Measurements from ENCODE around the gene CELF5. TPM values are rescaled to one million over a fixed set of nuclear protein-coding genes. Genes with fewer than 3 reads are reported as not detected.

Gene CELF5
- polyA plus RNA-seq (ENCODE audit: insufficient read length in 12 of 12) = 1 to 10 TPM in 1 of 12 donors, under 1 TPM in 10, not detected in 1; 0.04 to 8.5 (median 0.35) TPM
- long read RNA-seq, donor 1 = 0 reads
- long read RNA-seq, donor 2 = 0 reads
- long read RNA-seq, donor 3 = 0 reads
- long read RNA-seq, donor 4 = 0 reads
- long read RNA-seq, donor 5 = 0 reads
- long read RNA-seq, donor 6 = 0 reads
- long read RNA-seq, donor 7 = 0 reads
- long read RNA-seq, donor 8 = 0 reads
- long read RNA-seq, donor 9 = 0 reads
- long read RNA-seq, donor 10 = 0 reads
- long read RNA-seq, donor 11 = 0 reads

DNA sequence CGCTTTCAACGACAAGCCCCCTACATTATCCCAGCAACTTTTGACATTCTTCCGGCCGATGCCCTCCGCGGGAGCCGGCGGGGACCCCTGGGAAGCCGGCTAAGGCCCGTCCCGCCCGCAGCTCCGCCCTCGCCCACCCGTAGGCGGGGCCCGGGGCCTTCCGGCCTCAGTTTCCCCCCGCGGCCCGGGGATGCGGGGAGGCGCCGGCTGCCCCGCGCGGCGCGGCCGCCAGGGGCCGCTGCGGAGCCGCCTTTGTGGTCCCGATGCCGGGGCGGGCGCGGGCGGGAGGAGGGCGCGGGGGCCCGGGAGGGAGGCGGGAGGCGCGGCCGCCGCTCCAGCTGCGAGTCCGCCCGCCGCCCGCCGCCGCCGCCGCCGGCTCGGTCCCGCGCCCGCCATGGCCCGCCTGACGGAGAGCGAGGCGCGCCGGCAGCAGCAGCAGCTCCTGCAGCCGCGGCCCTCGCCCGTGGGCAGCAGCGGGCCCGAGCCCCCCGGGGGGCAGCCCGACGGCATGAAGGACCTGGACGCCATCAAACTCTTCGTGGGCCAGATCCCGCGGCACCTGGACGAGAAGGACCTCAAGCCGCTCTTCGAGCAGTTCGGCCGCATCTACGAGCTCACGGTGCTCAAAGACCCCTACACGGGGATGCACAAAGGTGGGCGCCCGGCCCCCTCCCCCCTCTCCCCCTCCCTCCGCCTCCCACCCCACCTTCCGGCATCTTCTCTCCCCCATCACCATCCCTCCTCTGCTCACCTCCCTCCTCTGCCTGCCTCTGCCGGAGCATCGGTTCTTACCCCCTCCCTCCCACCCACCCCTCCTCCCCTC, at the start of gene CELF5:
CELF5 (plus strand) TSS at position 316 of the 823 bp plus-strand sequence; CDS start at position 395, 79 bp downstream.
- DNase-seq = peak; percentile 26

DNA sequence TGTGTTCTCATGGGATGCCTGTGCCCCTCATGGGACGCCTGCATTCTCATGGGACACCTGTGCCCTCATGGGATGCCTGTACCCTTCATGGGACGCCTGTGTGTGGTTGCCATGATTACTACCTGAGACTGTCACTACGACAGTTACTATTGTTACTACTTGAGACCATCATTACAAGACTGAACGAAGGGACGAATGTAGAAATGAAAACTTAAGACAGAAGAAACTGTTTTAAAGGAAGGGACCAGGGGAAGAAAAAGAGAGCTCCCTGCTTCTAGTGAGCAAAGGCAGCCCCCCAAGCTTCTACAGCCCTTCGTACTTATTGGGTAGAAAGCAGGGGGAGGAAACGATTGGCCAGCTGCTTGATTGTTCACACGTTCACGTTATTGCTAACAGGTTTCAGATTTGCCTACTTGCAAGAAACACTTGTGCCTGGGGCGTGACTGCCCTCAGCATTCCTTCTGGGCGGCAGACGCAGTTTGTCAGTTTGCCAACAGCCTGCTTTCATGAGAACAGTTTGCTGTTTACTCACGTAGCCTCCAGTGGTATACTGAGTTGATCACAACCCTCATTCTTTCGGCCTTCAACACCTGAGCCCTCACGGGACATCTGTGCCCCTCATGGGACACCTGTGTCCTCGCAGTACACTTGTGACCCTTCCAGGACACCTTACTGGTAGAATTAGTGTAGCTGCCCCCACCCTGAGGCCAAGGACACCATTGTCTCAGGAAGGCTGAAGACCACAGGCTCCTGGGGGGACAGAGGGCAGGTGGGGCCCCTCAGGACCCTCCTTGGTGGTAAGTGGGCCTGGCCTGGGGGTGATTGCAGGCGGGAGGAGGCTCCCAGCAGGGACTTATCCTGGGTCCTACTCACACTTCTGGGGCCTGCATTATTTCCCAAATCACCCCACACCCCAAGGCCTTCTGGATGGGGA, 48.4 kb upstream of the CELF5 start:
- no peak for DNase-seq

DNA sequence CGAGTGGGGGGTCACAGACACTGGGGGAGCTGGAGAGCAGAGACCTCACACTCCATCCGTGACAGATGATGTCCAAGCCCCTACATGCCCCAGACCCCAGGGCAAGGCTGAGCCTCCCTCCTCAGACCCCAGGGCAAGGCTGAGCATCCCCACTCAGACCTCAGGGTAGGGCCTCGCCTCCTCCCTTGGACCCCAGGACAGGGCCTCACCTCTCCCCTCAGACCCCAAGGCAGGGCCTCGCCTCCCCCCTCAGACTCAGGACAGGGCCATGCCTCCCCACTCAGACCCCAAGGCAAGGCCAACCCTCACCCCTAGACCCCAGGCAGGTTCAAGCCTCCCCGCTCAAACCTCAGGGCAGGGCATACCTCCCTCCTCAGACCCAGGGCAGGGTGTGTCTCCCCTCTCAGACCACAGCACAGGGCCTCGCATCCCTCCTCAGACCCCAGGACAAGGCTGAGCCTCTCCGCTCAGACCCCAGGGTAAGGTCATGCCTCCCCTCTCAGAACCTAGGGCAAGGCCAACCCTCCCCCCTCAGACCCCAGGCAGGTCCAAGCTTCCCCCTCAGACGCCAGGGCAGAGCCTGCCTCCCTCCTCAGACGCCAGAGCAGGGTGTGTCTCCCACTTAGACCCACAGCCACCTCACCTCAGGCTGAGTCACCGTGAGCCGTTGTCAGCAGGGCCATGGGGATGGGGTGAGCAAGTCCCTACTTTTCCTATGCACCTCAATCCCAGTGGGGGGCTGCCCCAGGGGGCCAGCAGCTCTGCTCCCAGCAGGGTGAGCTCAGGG, 47.6 kb upstream of the CELF5 start:
- no peak for DNase-seq

GRCh38 chr19:3178377-3178972, 46.0 kb upstream of the CELF5 start, which contains the start of gene S1PR4:
Gene S1PR4 (plus strand): TSS chr19:3178769. CDS start chr19:3178793, 24 bp downstream.
- no peak for DNase-seq

DNA sequence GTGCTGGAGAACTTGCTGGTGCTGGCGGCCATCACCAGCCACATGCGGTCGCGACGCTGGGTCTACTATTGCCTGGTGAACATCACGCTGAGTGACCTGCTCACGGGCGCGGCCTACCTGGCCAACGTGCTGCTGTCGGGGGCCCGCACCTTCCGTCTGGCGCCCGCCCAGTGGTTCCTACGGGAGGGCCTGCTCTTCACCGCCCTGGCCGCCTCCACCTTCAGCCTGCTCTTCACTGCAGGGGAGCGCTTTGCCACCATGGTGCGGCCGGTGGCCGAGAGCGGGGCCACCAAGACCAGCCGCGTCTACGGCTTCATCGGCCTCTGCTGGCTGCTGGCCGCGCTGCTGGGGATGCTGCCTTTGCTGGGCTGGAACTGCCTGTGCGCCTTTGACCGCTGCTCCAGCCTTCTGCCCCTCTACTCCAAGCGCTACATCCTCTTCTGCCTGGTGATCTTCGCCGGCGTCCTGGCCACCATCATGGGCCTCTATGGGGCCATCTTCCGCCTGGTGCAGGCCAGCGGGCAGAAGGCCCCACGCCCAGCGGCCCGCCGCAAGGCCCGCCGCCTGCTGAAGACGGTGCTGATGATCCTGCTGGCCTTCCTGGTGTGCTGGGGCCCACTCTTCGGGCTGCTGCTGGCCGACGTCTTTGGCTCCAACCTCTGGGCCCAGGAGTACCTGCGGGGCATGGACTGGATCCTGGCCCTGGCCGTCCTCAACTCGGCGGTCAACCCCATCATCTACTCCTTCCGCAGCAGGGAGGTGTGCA, 45.3 kb upstream of the CELF5 start:
- DNase-seq = no peak

- DNase-seq = no peak
These were observed 44.6 kb upstream of the CELF5 start for GRCh38 chr19:3179739-3180293.

GRCh38 chr19:3183721-3184641, 40.5 kb upstream of the CELF5 start:
- no peak for DNase-seq

DNA sequence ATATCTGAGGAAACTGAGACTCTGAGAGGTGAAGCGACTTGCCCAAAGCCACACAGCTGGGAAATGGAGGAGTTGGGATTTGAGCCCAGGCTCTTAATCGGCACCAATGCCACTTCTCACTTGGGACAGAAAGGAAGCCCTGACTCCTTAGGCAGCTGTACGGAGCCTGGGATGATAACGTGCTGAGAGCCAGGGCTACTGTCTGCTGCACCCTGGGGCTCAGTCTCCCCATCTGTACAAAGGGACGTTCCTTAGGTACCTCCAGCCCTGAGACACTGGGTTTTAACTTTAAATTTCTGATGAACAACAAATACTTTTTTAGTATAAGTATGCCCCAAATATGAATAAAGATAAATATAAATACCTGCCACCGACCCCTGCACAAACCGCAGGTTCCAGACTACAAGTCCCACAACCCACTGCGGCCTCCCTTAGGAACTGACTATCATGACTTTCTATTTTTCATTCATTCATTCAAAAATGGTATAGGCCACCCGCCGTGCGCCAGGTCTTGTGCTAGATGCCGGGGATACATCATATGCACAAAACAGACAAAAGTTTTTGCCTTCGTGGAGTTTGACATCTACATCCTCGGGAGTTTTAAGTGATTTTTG, 39.5 kb upstream of the CELF5 start:
- no peak for DNase-seq

DNA sequence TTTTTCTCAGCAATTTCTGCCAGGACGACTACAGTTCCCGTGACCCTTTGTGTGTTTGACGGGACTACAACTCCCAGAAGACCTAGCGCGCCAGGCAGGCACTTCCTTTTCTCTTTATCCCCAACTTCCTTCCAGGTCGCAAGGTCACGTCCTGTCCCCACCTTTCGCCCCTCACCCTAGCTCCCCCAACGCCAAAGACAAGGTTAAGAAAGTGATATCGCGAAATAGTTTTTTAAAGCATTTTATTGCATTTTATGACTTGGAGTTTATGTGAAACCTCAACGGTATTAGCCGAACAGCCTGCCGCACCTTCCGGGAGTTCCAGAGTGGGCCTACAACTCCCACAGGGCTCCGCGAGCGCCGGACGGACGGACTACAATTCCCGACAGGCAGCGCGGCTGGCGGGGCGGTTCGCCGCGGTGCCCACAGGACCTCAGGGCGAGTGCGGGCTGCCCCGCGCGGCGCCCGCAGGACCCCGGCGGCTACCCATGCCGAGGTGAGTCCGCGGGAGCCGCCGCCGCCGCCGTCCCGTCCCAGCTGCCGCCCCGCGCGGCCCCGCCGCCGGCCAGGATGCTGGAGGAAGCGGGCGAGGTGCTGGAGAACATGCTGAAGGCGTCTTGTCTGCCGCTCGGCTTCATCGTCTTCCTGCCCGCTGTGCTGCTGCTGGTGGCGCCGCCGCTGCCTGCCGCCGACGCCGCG, 38.9 kb upstream of the CELF5 start, which contains the start of gene NCLN:
NCLN (plus strand) TSS at position 470 of the 699 bp plus-strand sequence; CDS start at position 571, 101 bp downstream.
- peak; percentile 98 for DNase-seq

DNA sequence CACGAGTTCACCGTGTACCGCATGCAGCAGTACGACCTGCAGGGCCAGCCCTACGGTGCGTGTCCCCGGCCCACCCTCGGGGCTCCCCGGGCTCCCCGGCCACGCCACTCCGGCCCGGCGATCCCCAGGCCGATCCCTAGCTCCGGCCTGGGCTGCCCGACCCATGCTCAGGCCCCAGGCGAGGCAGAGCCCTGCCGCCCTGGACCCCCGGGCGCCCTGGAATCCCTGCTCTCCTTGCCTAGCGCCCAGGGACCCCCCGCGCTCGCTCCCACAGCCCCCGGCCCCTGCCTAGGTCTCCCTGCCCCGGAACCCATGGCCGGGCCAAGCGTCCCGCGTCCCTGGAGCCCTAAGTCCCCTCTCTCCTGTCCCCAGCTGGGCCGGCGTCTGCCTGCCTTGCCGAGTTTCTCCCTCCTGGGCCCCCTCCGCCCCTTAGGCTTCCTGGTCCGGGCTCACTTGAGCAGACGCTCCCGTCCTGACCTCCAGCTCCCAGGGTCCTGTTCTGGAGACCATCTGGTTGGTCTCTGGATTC, 38.2 kb upstream of the CELF5 start:
- no peak for DNase-seq

GRCh38 chr19:3186891-3187661, 37.4 kb upstream of the CELF5 start:
- no peak for DNase-seq

GRCh38 chr19:3187662-3188511, 36.6 kb upstream of the CELF5 start:
- no peak for DNase-seq

DNA sequence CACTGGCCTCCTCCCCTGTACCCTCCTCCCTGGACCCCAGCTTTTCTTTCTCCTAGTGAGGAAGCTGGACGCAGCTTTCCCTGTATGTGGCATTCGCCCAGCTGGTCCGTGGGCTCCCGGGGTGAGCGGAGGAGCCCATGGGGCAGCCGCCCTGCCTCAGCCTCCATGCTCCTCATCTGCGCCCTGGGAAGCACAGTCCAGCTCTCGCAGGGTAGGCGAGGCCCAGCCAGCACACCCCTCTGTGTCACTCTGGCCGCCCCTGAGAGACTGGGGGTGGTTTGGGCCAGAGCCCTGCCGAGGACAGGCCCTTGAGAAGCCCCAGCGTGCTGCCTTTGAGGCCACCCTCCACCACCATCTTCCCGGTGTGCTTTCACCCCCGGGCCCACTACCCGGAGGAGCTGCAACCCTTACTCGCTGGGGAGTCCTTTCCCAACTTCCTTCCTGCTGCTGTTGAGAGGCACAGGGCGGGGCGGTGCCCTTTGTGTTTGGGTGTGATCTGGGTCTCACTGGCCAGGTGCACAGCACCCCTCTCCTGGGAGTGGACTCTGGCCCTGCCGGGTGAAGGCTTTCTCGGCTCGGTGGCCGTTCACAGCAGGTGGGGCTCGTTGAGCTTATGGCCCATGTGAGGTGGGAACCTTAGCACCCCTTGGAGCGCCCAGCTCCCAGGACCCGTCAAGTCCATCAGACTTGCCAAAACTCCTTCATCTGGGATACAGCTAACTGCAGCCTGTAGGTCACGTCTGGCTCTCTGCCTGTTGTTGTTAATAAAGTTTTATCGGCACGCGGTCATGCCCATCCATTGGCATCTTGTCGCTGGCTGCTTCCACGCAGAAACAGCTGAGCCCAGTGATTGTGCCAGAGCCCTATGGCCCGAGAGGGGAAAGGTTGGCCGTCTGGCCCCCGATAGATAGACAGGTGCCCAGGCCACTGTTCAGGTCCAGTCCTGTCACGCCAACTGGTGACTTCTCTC, 35.5 kb upstream of the CELF5 start:
- DNase-seq = no peak

All from muscle of arm (tissue), 14 donors.